ENCODE results near the gene TM9SF1. TPM values are rescaled to one million over a fixed set of nuclear protein-coding genes. Genes with fewer than 3 reads are reported as not detected.

The TM9SF1 gene
- total RNA-seq, 1 experiment from 2014 or later = 44.7 TPM

GRCh38 chr14:24156840-24157239 is 38.4 kb downstream of the TM9SF1 start:
- in situ Hi-C loops (cut with HindIII; ENCODE audit: low pct_unique_long_range_greater_than_20kb, low sequenced_read_pairs) = no loop called here
- peaks cover 3% of the 10 kb centered on the region for H3K36me3 ChIP-seq (ENCODE audit: control insufficient read depth, insufficient read depth, low read length)
- TF ChIP-seq CTCF (IDR thresholded peaks at IDR 0.05) = no peak
- TF ChIP-seq REST (IDR thresholded peaks at IDR 0.05; ENCODE audit: insufficient read depth in 1 of 2, low read depth in 2 of 2, low read length in 1 of 2) = no peak
- TF ChIP-seq POLR2AphosphoS5 (IDR thresholded peaks at IDR 0.05; ENCODE audit: low read depth, low read length) = no peak
- TF ChIP-seq TCF7L2 (IDR thresholded peaks at IDR 0.05; ENCODE audit: low read depth, low read length) = no peak
- no peak for TF ChIP-seq SIN3A (IDR thresholded peaks at IDR 0.05; ENCODE audit: borderline replicate concordance, insufficient read depth, low read depth, low read length)

GRCh38 chr14:24155100-24155499 is 40.1 kb downstream of the TM9SF1 start:
- H3K27me3 ChIP-seq (ENCODE audit: control insufficient read depth, insufficient read depth, low read length) = no peaks in the 10 kb centered on the region
- no peaks in the 10 kb centered on the region for H3K4me1 ChIP-seq (ENCODE audit: control insufficient read depth, insufficient read depth, low read length)
- ChIA-PET CTCF (no interaction called here), POLR2A (no interaction called here)
- ATAC-seq (no peak), DNase-seq (ENCODE audit: low read depth, low spot score) (no peak)
- no peaks in the 10 kb centered on the region for H3K9me3 ChIP-seq (ENCODE audit: control insufficient read depth, insufficient read depth, low read depth, low read length)
- H3K4me3 ChIP-seq (ENCODE audit: low read depth in 2 of 2, low read length in 2 of 2) = no peak overlapping the region
- in situ Hi-C loops (cut with HindIII; ENCODE audit: low pct_unique_long_range_greater_than_20kb, low sequenced_read_pairs) = no loop called here
- TF ChIP-seq CTCF (IDR thresholded peaks at IDR 0.05) = no peak
- TF ChIP-seq POLR2AphosphoS5 (IDR thresholded peaks at IDR 0.05; ENCODE audit: low read depth, low read length) = no peak
- TF ChIP-seq TCF7L2 (IDR thresholded peaks at IDR 0.05; ENCODE audit: low read depth, low read length) = no peak
- TF ChIP-seq REST (IDR thresholded peaks at IDR 0.05; ENCODE audit: insufficient read depth in 1 of 2, low read depth in 2 of 2, low read length in 1 of 2) = no peak
- no peak for TF ChIP-seq SIN3A (IDR thresholded peaks at IDR 0.05; ENCODE audit: borderline replicate concordance, insufficient read depth, low read depth, low read length)
- peaks cover 3% of the 10 kb centered on the region for H3K36me3 ChIP-seq (ENCODE audit: control insufficient read depth, insufficient read depth, low read length)
- intact Hi-C loops (cut with micrococcal nuclease; ENCODE audit: unreplicated experiment) = no loop called here
- H3K27ac ChIP-seq (ENCODE audit: low read length) = no peak overlapping the region
- BruUV-seq (replicated peaks) = no TSS peak

More at GRCh38 chr14:24156840-24157239, 38.4 kb downstream of the TM9SF1 start:
- ATAC-seq (no peak), DNase-seq (ENCODE audit: low read depth, low spot score) (no peak)
- intact Hi-C loops (cut with micrococcal nuclease; ENCODE audit: unreplicated experiment) = no loop called here
- Histone ChIP-seq H3K4me3 (ENCODE audit: low read depth in 2 of 2, low read length in 2 of 2) (no peak overlapping the region), H3K27me3 (ENCODE audit: control insufficient read depth, insufficient read depth, low read length) (no peaks in the 10 kb centered on the region), H3K9me3 (ENCODE audit: control insufficient read depth, insufficient read depth, low read depth, low read length) (no peaks in the 10 kb centered on the region), H3K4me1 (ENCODE audit: control insufficient read depth, insufficient read depth, low read length) (peaks cover 4% of the 10 kb centered on the region), H3K27ac (ENCODE audit: low read length) (no peak overlapping the region)
- CTCF ChIA-PET = no interaction called here
- POLR2A ChIA-PET = no interaction called here
- no TSS peak for BruUV-seq (replicated peaks)

All from Panc1 (cell line).